DMS79 treated with DMSO at 0.1 percent for 48 hours (cell line): ENCODE data around the gene ANKRD23.
"Not testable (repeated sequence)": the region's sequence is repeated elsewhere in the genome, so short reads cannot be mapped to it uniquely, and the experiment has no call there.

Experiments used
- DNase-seq: peaks from one replicate; lab custom pipeline; 2025; lab: John Stamatoyannopoulos, UW

ANKRD23 gene

DNA sequence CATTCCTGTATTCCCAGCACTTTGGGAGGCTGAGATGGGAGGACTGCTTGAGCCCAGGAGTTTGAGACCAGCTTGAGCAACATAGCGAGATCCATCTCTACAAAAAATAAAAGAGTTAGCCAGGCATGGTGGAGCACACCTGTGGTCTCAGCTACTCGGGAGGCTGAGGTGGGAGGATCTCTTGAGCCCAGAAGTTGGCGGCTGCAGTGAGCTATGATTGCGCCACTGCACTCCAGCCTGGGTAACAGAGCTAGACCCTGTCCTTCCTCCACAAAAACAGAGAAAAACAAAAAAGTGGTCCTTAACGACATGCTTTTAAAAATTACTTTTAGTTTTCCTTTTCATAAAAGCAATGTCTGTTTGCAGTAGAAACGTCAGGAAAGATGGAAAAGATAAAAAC is 47.3 kb downstream of the ANKRD23 start:
- DNase-seq, result not testable (repeated sequence)

DNA sequence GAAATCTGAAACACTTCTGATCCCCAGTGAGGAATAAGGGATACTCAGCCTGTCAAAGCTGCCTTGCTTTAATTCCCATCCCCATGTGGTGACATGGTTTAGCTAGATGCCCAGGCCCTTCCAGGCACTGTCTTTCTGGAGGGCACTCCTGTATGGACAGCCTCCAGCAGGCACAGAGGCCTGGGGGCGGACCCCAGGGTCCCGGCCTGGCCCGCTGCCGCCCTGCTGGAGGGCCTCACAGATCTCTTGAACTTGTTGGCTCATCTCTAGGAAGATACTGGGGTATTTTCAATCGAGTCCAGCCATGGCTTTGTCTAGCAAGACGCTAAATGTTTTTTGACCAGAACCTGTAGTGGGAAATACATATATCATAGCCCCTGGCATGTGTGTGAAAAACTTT is 48.7 kb downstream of the ANKRD23 start:
- no peak for DNase-seq

DNA sequence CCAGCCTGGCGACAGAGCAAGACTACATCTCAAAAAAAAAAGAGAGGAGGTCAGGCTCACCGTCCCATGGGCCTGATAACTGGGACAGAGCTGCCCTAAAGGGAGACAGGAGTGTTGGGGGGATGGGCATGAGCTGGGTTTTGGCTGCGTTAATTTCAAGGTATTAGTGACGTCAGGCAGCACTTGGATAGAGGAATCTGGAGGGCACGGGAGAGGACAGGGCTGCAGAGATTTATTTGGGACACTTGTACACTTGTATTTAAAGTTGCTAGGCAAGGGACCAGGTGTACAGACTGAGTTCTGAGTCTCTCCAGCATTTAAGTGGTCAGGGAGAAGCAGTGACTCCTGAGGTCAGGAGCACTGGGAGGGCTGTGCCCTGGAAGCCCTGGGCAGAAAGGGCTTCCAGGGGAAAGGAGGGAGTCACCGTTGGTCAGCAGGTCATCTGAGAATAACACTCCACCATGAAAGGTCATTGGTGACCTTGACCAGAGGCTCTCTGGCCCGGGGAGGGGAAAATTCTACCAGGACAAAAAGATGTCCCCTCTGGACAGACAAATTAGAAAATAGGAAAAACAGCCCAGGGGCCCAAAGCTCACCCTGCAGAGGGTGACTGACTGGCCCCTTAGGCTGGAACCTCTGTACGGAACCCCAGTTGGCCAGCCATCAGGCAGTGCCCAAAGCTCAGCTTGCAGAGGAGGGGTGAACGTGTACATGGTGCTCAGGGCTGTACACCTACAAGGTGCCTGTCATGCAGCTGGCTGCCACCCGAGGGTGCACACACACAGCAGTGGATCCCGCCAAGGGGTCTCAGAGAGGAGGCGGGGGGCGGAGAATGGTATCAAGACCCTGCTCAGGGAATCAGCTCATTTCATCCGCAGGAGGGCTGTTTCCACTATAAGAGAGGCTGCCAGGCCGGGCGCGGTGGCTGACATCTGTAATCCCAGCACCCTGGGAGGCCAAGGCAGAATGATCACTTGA is 50.8 kb downstream of the ANKRD23 start:
- no peak for DNase-seq

DNA sequence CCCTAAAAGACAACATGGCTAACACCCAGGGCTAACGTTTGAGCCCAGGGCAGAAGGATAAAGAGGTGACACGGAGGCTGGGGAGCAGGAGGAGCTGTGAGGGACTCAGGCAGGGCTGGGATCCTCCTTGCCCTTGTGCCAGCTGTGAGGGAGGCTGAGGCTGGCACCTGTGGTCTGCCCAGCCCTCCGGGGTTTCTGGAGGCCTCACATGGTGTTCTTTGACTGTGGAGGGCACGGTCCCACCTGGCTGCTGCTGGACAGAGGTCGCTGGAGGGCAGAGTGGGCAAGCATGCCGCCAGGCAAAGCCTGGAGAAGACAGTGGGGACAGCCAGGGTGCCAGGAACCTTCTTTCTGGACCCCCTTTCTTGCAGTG is 54.6 kb downstream of the ANKRD23 start:
- no peak for DNase-seq

DNA sequence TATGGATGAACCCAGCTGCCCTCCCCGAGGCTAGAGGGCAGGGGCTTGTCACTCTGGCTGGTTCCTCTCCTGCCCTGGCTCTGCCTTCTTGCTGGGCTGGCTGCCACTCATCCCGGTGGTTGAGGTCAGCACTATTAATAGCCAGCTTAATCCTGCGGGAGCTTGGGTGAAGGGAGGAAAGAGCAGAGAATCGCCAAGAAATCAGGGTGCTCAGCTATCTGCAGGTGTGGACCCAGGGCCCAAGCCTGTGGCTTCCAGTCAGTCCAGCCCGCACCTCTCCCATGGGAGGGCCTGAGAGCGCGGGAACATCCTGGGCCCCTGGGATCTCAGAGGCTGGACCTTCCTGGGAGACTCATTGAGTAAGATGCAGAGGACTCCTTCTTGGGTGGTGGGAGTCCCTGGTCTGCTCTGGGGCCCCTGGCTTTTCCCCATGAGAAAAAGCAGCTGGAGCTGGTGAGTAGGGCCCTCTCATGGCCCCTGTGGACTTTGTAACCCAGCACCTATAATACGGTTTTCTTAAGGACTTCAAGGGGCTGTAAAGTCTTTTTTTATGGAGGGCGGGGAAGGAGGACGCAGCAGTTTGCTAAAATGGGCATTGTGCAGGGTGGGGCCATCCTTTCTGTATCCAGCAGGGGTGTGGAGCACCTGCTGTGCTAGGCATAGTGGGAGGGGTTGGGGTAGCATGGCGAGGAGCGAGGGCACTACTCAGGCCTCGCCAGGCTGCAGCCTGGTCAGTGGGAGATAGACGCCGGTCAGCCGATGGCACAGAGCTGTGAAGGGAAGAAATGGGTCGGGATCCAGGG is 55.2 kb downstream of the ANKRD23 start:
- no peak for DNase-seq
